ENCODE data around the gene AVPR1A. TPM values are rescaled to one million over a fixed set of nuclear protein-coding genes. Genes with fewer than 3 reads are reported as not detected.

AVPR1A gene
- polyA plus RNA-seq, 10 donors = 4.3 to 11.8 (median 7.0) TPM

DNA sequence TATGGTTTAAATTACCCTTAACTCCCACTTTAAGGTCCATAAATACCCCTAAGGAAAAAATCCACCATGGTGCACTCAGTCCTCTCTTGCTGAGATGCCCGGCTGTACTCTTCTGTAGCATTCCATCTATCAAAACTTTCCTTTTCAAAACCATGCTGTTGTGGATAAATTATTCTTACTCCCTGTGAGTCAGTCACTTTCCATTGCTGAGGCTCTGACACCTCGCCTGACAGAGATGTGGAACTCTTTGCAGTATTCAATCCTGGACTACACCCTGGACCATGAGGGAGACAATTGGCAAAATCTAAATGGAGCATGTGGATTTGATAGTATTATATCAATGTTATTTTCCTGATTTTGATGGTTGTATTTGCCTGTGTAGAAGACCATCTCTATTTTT lies 49.1 kb downstream of the AVPR1A start:
- no peak for DNase-seq

GRCh38 chr12:63098851-63099250 lies 52.1 kb downstream of the AVPR1A start:
- DNase-seq = no peak

DNA sequence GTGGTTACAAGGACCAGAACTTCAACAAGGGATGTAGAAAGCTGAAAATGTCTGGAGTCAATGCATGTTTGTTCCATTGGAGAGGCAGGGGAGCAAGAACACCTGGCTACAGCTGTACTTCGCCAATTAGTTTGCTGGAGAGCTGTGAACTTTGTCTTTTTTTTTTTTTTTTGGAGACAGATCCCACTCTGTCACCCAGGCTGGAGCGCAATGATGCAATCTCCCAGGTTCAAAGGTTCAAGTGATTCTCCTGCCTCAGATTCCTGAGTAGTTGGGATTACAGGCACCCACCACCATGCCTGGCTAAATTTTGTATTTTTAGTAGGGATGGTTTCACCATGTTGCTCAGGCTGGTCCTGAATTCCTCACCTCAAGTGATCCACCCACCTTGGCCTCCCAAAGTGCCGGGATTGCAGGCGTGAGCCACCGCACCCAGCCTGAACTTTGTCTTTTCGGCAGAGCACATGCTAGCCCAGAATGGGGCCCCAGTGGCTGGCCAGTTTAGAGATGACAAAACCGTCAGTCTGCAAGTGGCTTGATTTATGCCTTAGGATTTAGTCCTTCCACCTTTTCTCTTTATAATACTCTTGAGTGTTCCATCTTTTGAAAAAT lies 55.5 kb downstream of the AVPR1A start:
- DNase-seq = no peak

- no peak for DNase-seq
These were observed 57.3 kb downstream of the AVPR1A start for GRCh38 chr12:63093711-63094110.

- DNase-seq = no peak
These were observed 57.9 kb downstream of the AVPR1A start for GRCh38 chr12:63093084-63093483.

Other genes with a start within 250 kb of the AVPR1A start
- 1 to 10 TPM; 2.8 to 4.9 (median 3.5) TPM for gene PPM1H, start 216.1 kb downstream of the AVPR1A start, polyA plus RNA-seq (ENCODE audit: insufficient read length in 10 of 10)

Measured in muscle of back (tissue), 11 donors.